H9 (cell line): Measurements from ENCODE around the gene CHEK1. TPM values are rescaled to one million over a fixed set of nuclear protein-coding genes. Genes with fewer than 3 reads are reported as not detected.
A peak's percentile ranks its signal among the peaks of the same experiment; 100 is the strongest.

Experiments used
- DNase-seq: peaks from one replicate; pipeline ENCODE4 v3.0.0-alpha.2; 2017
- H2AFZ ChIP-seq: one replicate; pipeline ENCODE4 v1.6.1; 2013; ENCODE audit warnings: mild to moderate bottlenecking, low read length, control low read depth, moderate library complexity
- H2AK5ac ChIP-seq: 2 replicates; pipeline ENCODE4 v1.6.1; 2013; ENCODE audit warnings: low read length, control low read depth, mixed read lengths; ENCODE audit not compliant: insufficient read length
- H2BK120ac ChIP-seq: one replicate; pipeline ENCODE4 v1.6.1; 2013; ENCODE audit warnings: low read depth, mild to moderate bottlenecking, low read length, control low read depth, inconsistent platforms; ENCODE audit not compliant: poor library complexity, severe bottlenecking
- H2BK12ac ChIP-seq: 2 replicates; pipeline ENCODE4 v1.6.1; 2013; ENCODE audit warnings: low read length, control low read depth, mixed read lengths, low read depth; ENCODE audit not compliant: insufficient read length
- H2BK15ac ChIP-seq: 2 replicates; pipeline ENCODE4 v1.6.1; 2013; ENCODE audit warnings: low read depth, low read length, control low read depth
- H2BK20ac ChIP-seq: one replicate; pipeline ENCODE4 v1.6.1; 2013; ENCODE audit warnings: low read depth, mild to moderate bottlenecking, low read length, control low read depth, inconsistent platforms; ENCODE audit not compliant: poor library complexity, severe bottlenecking
- H2BK5ac ChIP-seq: 2 replicates; pipeline ENCODE4 v1.6.1; 2013; ENCODE audit warnings: low read length, control low read depth, mixed read lengths; ENCODE audit not compliant: insufficient read length
- H3K14ac ChIP-seq: 2 replicates; pipeline ENCODE4 v1.6.1; 2013; ENCODE audit warnings: low read length, control low read depth; ENCODE audit not compliant: insufficient read depth
- H3K18ac ChIP-seq: 2 replicates; pipeline ENCODE4 v1.6.1; 2013; ENCODE audit warnings: low read depth, mild to moderate bottlenecking, mixed read lengths, low read length, control low read depth; ENCODE audit not compliant: insufficient read length
- H3K23ac ChIP-seq: 2 replicates; pipeline ENCODE4 v1.6.1; 2013; ENCODE audit warnings: low read length, control low read depth, mixed read lengths, low read depth; ENCODE audit not compliant: insufficient read length
- H3K23me2 ChIP-seq: 2 replicates; pipeline ENCODE4 v1.6.1; 2013; ENCODE audit warnings: low read depth, mild to moderate bottlenecking, mixed read lengths, low read length, control low read depth; ENCODE audit not compliant: insufficient read length, poor library complexity, severe bottlenecking
- H3K27ac ChIP-seq: 2 replicates; pipeline ENCODE4 v1.5.1; 2013; ENCODE audit warnings: low read length, control low read depth, mixed read lengths, low read depth; ENCODE audit not compliant: insufficient read length
- H3K27me3 ChIP-seq: 2 replicates; pipeline ENCODE4 v1.6.1; 2013; ENCODE audit warnings: low read length, control low read depth, inconsistent platforms; ENCODE audit not compliant: insufficient read depth
- H3K4ac ChIP-seq: 2 replicates; pipeline ENCODE4 v1.6.1; 2013; ENCODE audit warnings: low read depth, mild to moderate bottlenecking, control low read depth, inconsistent platforms, low read length, moderate library complexity
- H3K4me1 ChIP-seq: 2 replicates; pipeline ENCODE4 v1.6.1; 2013; ENCODE audit warnings: low read length, control low read depth, inconsistent platforms; ENCODE audit not compliant: insufficient read depth
- H3K4me2 ChIP-seq: 2 replicates; pipeline ENCODE4 v1.6.1; 2013; ENCODE audit warnings: low read length, control low read depth, mixed read lengths; ENCODE audit not compliant: insufficient read length, insufficient read depth
- H3K56ac ChIP-seq: 2 replicates; pipeline ENCODE4 v1.6.1; 2013; ENCODE audit warnings: low read depth, mild to moderate bottlenecking, mixed read lengths, low read length, control low read depth; ENCODE audit not compliant: insufficient read length
- H3K79me1 ChIP-seq: 2 replicates; pipeline ENCODE4 v1.6.1; 2013; ENCODE audit warnings: low read depth, mild to moderate bottlenecking, moderate library complexity, low read length, control low read depth, inconsistent platforms; ENCODE audit not compliant: insufficient read depth, poor library complexity, severe bottlenecking
- H3K79me2 ChIP-seq: 2 replicates; pipeline ENCODE4 v1.6.1; 2013; ENCODE audit warnings: low read length, control low read depth, inconsistent platforms; ENCODE audit not compliant: insufficient read depth
- H3K9ac ChIP-seq: 2 replicates; pipeline ENCODE4 v1.6.1; 2013; ENCODE audit warnings: low read length, control low read depth, mixed read lengths; ENCODE audit not compliant: insufficient read length; ENCODE audit errors: extremely low read depth
- H3K9me3 ChIP-seq: one replicate; pipeline ENCODE4 v1.6.1; 2013; ENCODE audit warnings: low read depth, low read length, inconsistent platforms; ENCODE audit not compliant: control insufficient read depth
- H3T11ph ChIP-seq: one replicate; pipeline ENCODE4 v1.6.1; 2013; ENCODE audit warnings: mild to moderate bottlenecking, low read length, control low read depth, inconsistent platforms
- H4K20me1 ChIP-seq: one replicate; pipeline ENCODE4 v1.6.1; 2013; ENCODE audit not compliant: control insufficient read depth, insufficient read length, insufficient read depth
- H4K5ac ChIP-seq: 2 replicates; pipeline ENCODE4 v1.6.1; 2013; ENCODE audit warnings: low read depth, mild to moderate bottlenecking, mixed read lengths, low read length, control low read depth; ENCODE audit not compliant: insufficient read length
- H4K8ac ChIP-seq: replicated peaks from 2 replicates; pipeline ENCODE4 v1.6.1; 2013; ENCODE audit warnings: low read length, control low read depth, mixed read lengths, low read depth; ENCODE audit not compliant: insufficient read length
- H4K91ac ChIP-seq: 2 replicates; pipeline ENCODE4 v1.6.1; 2013; ENCODE audit warnings: low read depth, mild to moderate bottlenecking, moderate library complexity, mixed read lengths, low read length, control low read depth; ENCODE audit not compliant: insufficient read length
- H3K27ac Mint-ChIP-seq, 3 experiments: 2 replicates in 2 of 3; 3 replicates in 1 of 3; pipeline ENCODE4 v1.8.0; 2020 to 2021; ENCODE audit warnings: mixed read lengths in 3 of 3, mild to moderate bottlenecking in 1 of 3, moderate library complexity in 1 of 3
- H3K27me3 Mint-ChIP-seq: 2 replicates; pipeline ENCODE4 v1.8.0; 2021; ENCODE audit warnings: low read depth, mild to moderate bottlenecking, moderate library complexity, mixed read lengths
- H3K36me3 Mint-ChIP-seq, 3 experiments: 2 replicates in 2 of 3; 3 replicates in 1 of 3; pipeline ENCODE4 v1.8.0; 2020 to 2021; ENCODE audit warnings: low read depth in 3 of 3, mixed read lengths in 3 of 3; ENCODE audit not compliant: insufficient read depth in 1 of 3
- H3K4me1 Mint-ChIP-seq, 2 experiments: 2 replicates each; pipeline ENCODE4 v1.8.0; 2020; ENCODE audit warnings: mixed read lengths in 2 of 2
- H3K4me3 Mint-ChIP-seq, 2 experiments: 2 replicates in 1 of 2; 3 replicates in 1 of 2; pipeline ENCODE4 v1.8.0; 2020 to 2021; ENCODE audit warnings: mild to moderate bottlenecking in 2 of 2, mixed read lengths in 2 of 2, moderate library complexity in 1 of 2
- H3K9me3 Mint-ChIP-seq, 2 experiments: 2 replicates in 1 of 2; 3 replicates in 1 of 2; pipeline ENCODE4 v1.8.0; 2020; ENCODE audit warnings: mild to moderate bottlenecking in 2 of 2, mixed read lengths in 2 of 2, moderate library complexity in 1 of 2
- CTCF ChIP-seq: fragments of 200-600 bp; sonication (generic); conservative IDR thresholded peaks from 3 replicates; pipeline ENCODE4 v1.8.0; 2021; ENCODE audit warnings: antibody characterized with exemption, mild to moderate bottlenecking
- WGBS: extraction: QIAGEN DNeasy Blood & Tissue Kit; methylation state at CpG from one replicate; pipeline ENCODE4 v1.1.7; 2013; ENCODE audit warnings: missing lambda C conversion rate, low lambda C conversion rate, mixed read lengths; ENCODE audit not compliant: insufficient read length; ENCODE audit errors: extremely low coverage; 5-methylcytosine and 5-hydroxymethylcytosine counted together
- total RNA-seq: library from RNA; stranded (reverse); gene quantifications from 2 replicates; pipeline ENCODE4 v1.2.1, GENCODE V29; 2021

The CHEK1 gene
- total RNA-seq, 1 experiment from 2014 or later, result 126 TPM

DNA sequence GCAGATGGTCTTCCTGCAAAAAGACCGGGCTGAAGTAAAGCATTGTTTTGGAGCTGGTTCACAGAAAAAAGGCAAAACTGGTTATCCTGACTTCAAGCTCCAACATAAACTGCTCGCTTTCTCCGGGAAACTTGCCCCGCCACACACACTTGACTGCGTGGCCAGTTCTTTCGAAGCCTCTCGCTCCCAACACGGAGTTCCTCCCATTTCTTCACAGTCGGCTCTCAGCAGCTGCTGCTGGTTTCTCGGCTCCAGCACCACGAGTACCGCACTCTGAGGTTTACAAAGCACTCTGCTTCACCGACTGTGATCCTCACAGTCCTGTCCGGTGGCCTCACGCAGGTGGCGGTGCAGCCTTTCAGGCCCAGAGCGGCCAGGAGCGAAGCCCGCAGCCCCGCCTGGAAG is 264 bp downstream of the CHEK1 start:
- H2AFZ ChIP-seq, result no peak overlapping the region
- H3K4me2 ChIP-seq, result peak overlapping the region; percentile 91
- no CpG with 5 or more reads among the region's 20 CpGs for WGBS
- Mint-ChIP-seq H3K36me3 (peaks cover 11 to 47% (median 46%) of the 10 kb centered on the region in 3 experiments), H3K4me3 (peak overlapping the region; percentile 86 to 93), H3K4me1 (peaks cover 14 to 16% of the 10 kb centered on the region in 2 experiments), H3K9me3 (no peaks in the 10 kb centered on the region), H3K27me3 (no peaks in the 10 kb centered on the region), H3K27ac (peak overlapping the region; percentile 99 to 100 (median 100))
- H3K23me2 ChIP-seq, result no peaks in the 10 kb centered on the region
- peak overlapping the region; percentile 45 for H4K5ac ChIP-seq
- peak overlapping the region; percentile 74 for H3K18ac ChIP-seq
- no peak overlapping the region for H3K23ac ChIP-seq
- H3K27me3 ChIP-seq, result no peaks in the 10 kb centered on the region
- no peak overlapping the region for H4K8ac ChIP-seq
- H2BK5ac ChIP-seq, result no peak overlapping the region
- H2BK12ac ChIP-seq, result no peak overlapping the region
- H4K91ac ChIP-seq, result no peak overlapping the region
- no peaks in the 10 kb centered on the region for H3K79me1 ChIP-seq
- H3K14ac ChIP-seq, result peak overlapping the region; percentile 96
- no peak overlapping the region for H3T11ph ChIP-seq
- H3K9me3 ChIP-seq, result no peaks in the 10 kb centered on the region
- peak overlapping the region; percentile 98 for H3K9ac ChIP-seq
- H3K27ac ChIP-seq, result peak overlapping the region; percentile 91
- H2BK120ac ChIP-seq, result no peak overlapping the region
- peak overlapping the region; percentile 52 for H3K56ac ChIP-seq
- no peak overlapping the region for H2BK20ac ChIP-seq
- TF ChIP-seq CTCF, result no peak
- no peak overlapping the region for H3K4ac ChIP-seq
- no peaks in the 10 kb centered on the region for H3K4me1 ChIP-seq
- DNase-seq, result no peak
- peaks cover 3% of the 10 kb centered on the region; the same call in 1 of the 2 replicates for H3K79me2 ChIP-seq
- H4K20me1 ChIP-seq, result no peaks in the 10 kb centered on the region
- H2BK15ac ChIP-seq, result no peak overlapping the region
- no peak overlapping the region for H2AK5ac ChIP-seq
